Effector memory CD8-positive, alpha-beta T cell (primary cell): ENCODE results near the gene TFDP1.
"Not testable (repeated sequence)": the region's sequence is repeated elsewhere in the genome, so short reads cannot be mapped to it uniquely, and the experiment has no call there.

Source experiments
- ATAC-seq: fragments of 150-1000 bp; cut with Tn5 transposase; replicated peaks from 2 replicates; pipeline ENCODE4 v1.10.0; 2021; ENCODE audit warnings: mild to moderate bottlenecking, moderate library complexity
- DNase-seq, 3 experiments: peaks; one replicate each; pipeline ENCODE4 v3.0.0; 2021
- H3K27ac Mint-ChIP-seq, 2 donors: one replicate each; pipeline ENCODE4 v1.8.0; 2022; ENCODE audit warnings: mild to moderate bottlenecking in 2 of 2, mixed read lengths in 2 of 2, moderate library complexity in 2 of 2
- H3K27me3 Mint-ChIP-seq, 2 donors: one replicate each; pipeline ENCODE4 v1.8.0; 2022; ENCODE audit warnings: mixed read lengths in 2 of 2
- H3K36me3 Mint-ChIP-seq: one replicate; pipeline ENCODE4 v1.8.0; 2022; ENCODE audit warnings: mild to moderate bottlenecking, moderate library complexity, mixed read lengths; ENCODE audit not compliant: insufficient read depth
- H3K4me1 Mint-ChIP-seq, 2 donors: one replicate each; pipeline ENCODE4 v1.8.0; 2022; ENCODE audit warnings: low read depth in 2 of 2, mixed read lengths in 2 of 2
- H3K4me3 Mint-ChIP-seq, 2 donors: one replicate each; pipeline ENCODE4 v1.8.0; 2022; ENCODE audit warnings: mild to moderate bottlenecking in 2 of 2, mixed read lengths in 2 of 2, moderate library complexity in 2 of 2
- H3K9me3 Mint-ChIP-seq, 2 donors: one replicate each; pipeline ENCODE4 v1.8.0; 2022; ENCODE audit warnings: mixed read lengths in 2 of 2

The TFDP1 gene

GRCh38 chr13:113554333-113554700 is 30.2 kb upstream of the TFDP1 start:
- H3K27ac Mint-ChIP-seq = no peak overlapping the region
- ATAC-seq (no peak), DNase-seq (no peak)
- H3K4me3 Mint-ChIP-seq = no peak overlapping the region
- peaks cover 11% of the 10 kb centered on the region for H3K36me3 Mint-ChIP-seq
- H3K9me3 Mint-ChIP-seq = no peaks in the 10 kb centered on the region
- H3K4me1 Mint-ChIP-seq = peaks cover 0 to 3% of the 10 kb centered on the region in 2 donors
- no peaks in the 10 kb centered on the region for H3K27me3 Mint-ChIP-seq

DNA sequence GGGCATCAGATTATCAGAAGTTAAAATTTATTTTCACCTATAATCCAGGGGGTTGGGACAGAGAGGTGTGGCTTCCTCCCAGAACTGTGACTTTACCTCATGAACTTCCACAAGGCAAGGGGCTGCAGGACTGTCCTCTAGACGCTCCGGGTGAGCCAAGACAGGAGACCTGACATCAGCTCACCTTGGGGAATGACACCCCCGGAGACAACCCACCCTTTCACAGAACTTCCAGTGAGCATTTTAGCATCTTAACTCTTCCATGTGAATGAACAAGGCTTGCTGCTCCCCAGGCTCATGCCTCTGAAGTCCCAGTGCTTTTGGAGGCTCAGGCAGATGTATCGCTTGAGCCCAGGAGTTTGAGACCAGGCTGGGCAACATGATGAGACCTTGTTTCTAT is 29.4 kb upstream of the TFDP1 start:
- Mint-ChIP-seq H3K4me1 (peaks cover 0 to 3% of the 10 kb centered on the region in 2 donors), H3K4me3 (no peak overlapping the region), H3K36me3 (peaks cover 8% of the 10 kb centered on the region)

DNA sequence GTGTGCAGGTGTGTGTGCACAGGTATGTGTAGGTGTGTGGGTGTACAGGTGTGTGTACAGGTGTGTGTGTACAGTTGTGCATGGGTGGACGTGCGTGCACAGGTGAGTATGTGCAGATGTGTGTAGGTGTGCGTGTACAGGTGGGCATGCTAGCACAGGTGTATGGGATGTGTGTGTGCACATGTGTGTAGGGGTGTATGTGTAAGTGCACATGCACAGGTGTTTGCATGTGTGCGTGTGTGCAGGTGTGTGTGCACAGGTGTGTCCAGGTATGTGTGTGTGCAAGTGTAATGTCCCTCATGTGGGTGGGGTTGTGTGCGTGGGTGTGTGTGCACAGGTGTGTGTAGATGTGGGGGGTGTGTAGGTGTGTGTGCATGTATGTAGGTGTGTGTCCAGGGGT is 27.5 kb upstream of the TFDP1 start:
- Mint-ChIP-seq H3K36me3 (peaks cover 3% of the 10 kb centered on the region), H3K4me1 (peaks cover 0 to 3% of the 10 kb centered on the region in 2 donors), H3K27me3 (no peaks in the 10 kb centered on the region), H3K27ac (no peak overlapping the region), H3K4me3 (no peak overlapping the region), H3K9me3 (no peaks in the 10 kb centered on the region)
- DNase-seq (no peak), ATAC-seq (no peak)

More for the DNA sequence above, 29.4 kb upstream of the TFDP1 start:
- Mint-ChIP-seq H3K9me3 (no peaks in the 10 kb centered on the region), H3K27me3 (no peaks in the 10 kb centered on the region), H3K27ac (no peak overlapping the region)
- ATAC-seq (no peak), DNase-seq (no peak)

GRCh38 chr13:113558461-113558860 is 26.1 kb upstream of the TFDP1 start:
- ATAC-seq = no peak
- H3K4me1 Mint-ChIP-seq = peaks cover 3% of the 10 kb centered on the region in 2 donors
- H3K4me3 Mint-ChIP-seq = no peak overlapping the region
- no peaks in the 10 kb centered on the region for H3K27me3 Mint-ChIP-seq
- peaks cover 3% of the 10 kb centered on the region for H3K36me3 Mint-ChIP-seq
- H3K9me3 Mint-ChIP-seq = no peaks in the 10 kb centered on the region
- no peak overlapping the region for H3K27ac Mint-ChIP-seq
- no peak for DNase-seq

GRCh38 chr13:113559061-113559460 is 25.5 kb upstream of the TFDP1 start:
- Mint-ChIP-seq H3K36me3 (peaks cover 3% of the 10 kb centered on the region), H3K27me3 (no peaks in the 10 kb centered on the region), H3K27ac (no peak overlapping the region), H3K4me3 (no peak overlapping the region), H3K4me1 (peaks cover 3% of the 10 kb centered on the region in 2 donors), H3K9me3 (no peaks in the 10 kb centered on the region)
- DNase-seq (no peak), ATAC-seq (no peak)

DNA sequence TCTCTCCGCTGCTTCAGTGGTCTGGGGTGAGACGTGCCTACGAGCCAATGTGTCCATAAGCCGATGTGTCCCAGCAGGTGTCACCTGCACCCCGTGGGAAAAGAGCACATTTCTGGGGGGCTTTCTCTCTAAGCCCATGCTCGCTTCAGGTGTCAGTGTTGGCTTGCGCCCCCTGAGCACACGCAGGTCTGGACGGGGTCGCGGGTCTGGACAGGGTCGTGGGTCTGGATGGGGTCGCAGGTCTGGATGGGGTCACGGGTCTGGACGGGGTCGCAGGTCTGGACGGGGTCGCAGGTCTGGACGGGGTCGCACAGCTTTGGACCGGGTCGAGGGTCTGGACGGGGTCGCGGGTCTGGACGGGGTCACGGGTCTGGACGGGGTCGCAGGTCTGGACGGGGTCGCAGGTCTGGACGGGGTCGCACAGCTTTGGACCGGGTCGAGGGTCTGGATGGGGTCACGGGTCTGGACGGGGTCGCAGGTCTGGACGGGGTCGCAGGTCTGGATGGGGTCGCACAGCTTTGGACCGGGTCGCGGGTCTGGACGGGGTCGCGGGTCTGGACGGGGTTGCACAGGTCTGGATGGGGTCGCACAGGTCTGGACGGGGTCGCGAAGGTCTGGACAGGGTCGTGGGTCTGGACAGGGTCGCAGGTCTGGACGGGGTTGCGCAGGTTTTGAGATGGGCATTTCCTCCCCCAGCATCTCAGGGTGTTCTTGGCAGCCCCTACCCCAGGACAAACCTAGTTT is 24.5 kb upstream of the TFDP1 start:
- Mint-ChIP-seq H3K9me3 (no peaks in the 10 kb centered on the region), H3K36me3 (no peaks in the 10 kb centered on the region), H3K27ac (no peak overlapping the region), H3K4me1 (peaks cover 3% of the 10 kb centered on the region in 2 donors), H3K4me3 (no peak overlapping the region), H3K27me3 (peaks cover 8% of the 10 kb centered on the region in 2 donors)
- ATAC-seq (no peak), DNase-seq (no peak)

DNA sequence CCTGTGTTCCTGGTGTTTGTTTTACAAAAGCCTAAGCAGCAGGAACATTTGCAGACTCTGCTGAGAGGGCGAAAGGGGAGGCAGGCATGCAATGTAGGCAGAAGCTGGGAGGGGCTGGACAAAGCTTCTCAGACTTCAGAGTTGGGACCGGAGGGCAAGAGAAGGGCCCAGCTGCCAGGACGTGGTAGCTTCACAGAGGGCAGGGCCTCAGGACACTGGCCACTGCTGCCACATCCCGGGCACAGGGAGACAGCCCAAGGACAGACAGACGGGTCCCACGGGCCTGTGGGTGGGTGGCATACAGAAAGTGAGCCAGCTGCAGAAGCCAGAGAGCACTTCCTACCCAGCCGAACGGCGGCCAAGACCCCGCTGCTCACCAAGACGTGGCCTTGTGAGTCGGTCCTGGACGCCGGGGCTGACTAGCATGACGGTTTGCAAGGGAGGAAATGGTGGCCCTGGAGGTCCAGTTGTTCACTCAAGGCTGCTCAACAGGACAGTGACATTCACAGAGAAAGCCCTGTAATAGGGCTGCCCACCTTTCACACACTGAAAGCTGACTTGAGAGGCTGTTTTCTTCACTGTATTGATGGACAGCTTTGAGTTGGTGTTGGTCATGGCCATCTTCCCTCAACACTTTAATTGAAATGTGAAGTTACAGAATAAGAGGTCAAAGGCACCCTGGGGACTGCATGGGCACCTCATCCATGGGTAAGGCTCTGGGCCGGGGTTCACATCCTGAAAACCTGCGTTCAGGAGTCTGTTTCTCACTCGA is 23.7 kb upstream of the TFDP1 start:
- no peak for ATAC-seq
- H3K9me3 Mint-ChIP-seq = no peaks in the 10 kb centered on the region
- H3K27ac Mint-ChIP-seq = no peak overlapping the region
- H3K27me3 Mint-ChIP-seq = peaks cover 8 to 16% of the 10 kb centered on the region in 2 donors
- H3K4me3 Mint-ChIP-seq = no peak overlapping the region
- no peak for DNase-seq
- peaks cover 3% of the 10 kb centered on the region in 2 donors for H3K4me1 Mint-ChIP-seq
- H3K36me3 Mint-ChIP-seq = no peaks in the 10 kb centered on the region

GRCh38 chr13:113561417-113562084 is 23.0 kb upstream of the TFDP1 start:
- Mint-ChIP-seq H3K27me3 (peaks cover 15 to 18% of the 10 kb centered on the region in 2 donors), H3K27ac (no peak overlapping the region), H3K9me3 (no peaks in the 10 kb centered on the region), H3K4me1 (peaks cover 3% of the 10 kb centered on the region in 2 donors), H3K4me3 (no peak overlapping the region), H3K36me3 (no peaks in the 10 kb centered on the region)
- ATAC-seq (no peak), DNase-seq (no peak)

DNA sequence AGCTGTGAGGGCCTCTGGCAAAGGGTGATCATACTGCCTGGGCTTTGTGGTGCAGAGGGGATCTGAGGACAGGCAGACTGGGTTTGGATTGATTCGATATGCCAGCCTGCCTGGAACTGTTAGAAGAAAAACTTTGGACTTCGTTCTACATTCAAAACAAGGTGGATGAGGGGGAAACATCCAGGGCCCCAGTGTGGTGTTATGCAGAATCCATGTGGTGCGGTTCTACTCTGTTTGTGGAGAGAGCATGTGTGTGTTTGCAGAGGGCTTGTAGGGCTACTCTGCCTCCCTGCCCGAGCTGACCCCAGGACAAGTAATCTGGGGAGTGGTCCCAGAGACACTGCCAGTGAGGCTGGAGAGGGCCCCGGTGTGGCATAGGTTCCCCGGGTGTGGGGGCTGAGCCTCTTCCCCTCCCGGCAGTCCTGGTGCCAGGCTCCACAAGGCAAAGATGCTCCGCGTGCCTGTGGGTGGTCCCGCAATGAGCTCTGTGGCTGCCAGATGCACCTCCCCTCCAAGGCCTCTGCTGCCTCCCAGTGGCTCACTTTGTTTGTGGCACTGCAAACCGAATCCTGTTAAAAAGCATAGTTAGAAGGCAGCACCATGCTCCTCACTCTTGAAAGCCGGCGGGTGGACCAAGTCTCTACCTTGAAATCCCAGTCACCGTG is 22.3 kb upstream of the TFDP1 start:
- H3K36me3 Mint-ChIP-seq = no peaks in the 10 kb centered on the region
- H3K4me3 Mint-ChIP-seq = no peak overlapping the region
- peaks cover 22 to 23% of the 10 kb centered on the region in 2 donors for H3K27me3 Mint-ChIP-seq
- ATAC-seq (peak; percentile 54), DNase-seq (peak in 2 of 3 experiments; percentile 17 to 23)
- H3K4me1 Mint-ChIP-seq = peaks cover 0 to 3% of the 10 kb centered on the region in 2 donors
- no peak overlapping the region for H3K27ac Mint-ChIP-seq
- no peaks in the 10 kb centered on the region for H3K9me3 Mint-ChIP-seq

GRCh38 chr13:113562844-113563243 is 21.7 kb upstream of the TFDP1 start:
- Mint-ChIP-seq H3K36me3 (no peaks in the 10 kb centered on the region), H3K4me1 (peaks cover 0 to 3% of the 10 kb centered on the region in 2 donors), H3K9me3 (no peaks in the 10 kb centered on the region), H3K27ac (peak overlapping the region in 1 of 2 donors; percentile 25), H3K4me3 (no peak overlapping the region), H3K27me3 (peaks cover 25 to 27% of the 10 kb centered on the region in 2 donors)
- ATAC-seq (no peak), DNase-seq (no peak)

- not testable (repeated sequence) for H3K4me1 Mint-ChIP-seq, H3K4me3 Mint-ChIP-seq, H3K9me3 Mint-ChIP-seq, H3K36me3 Mint-ChIP-seq, ATAC-seq, DNase-seq
- Mint-ChIP-seq H3K27me3 (peaks cover 32 to 34% of the 10 kb centered on the region in 2 donors), H3K27ac (peak overlapping the region in 1 of 2 donors; percentile 25)
These were observed 21.0 kb upstream of the TFDP1 start for GRCh38 chr13:113563511-113563910.

- no peak overlapping the region for H3K27ac Mint-ChIP-seq
- H3K4me3 Mint-ChIP-seq = no peak overlapping the region
- ATAC-seq = no peak
- no peaks in the 10 kb centered on the region for H3K9me3 Mint-ChIP-seq
- no peak for DNase-seq
- H3K36me3 Mint-ChIP-seq = no peaks in the 10 kb centered on the region
- peaks cover 0 to 3% of the 10 kb centered on the region in 2 donors for H3K4me1 Mint-ChIP-seq
- peaks cover 39 to 43% of the 10 kb centered on the region in 2 donors for H3K27me3 Mint-ChIP-seq
These were observed 20.1 kb upstream of the TFDP1 start for GRCh38 chr13:113564331-113565023.
